NCI-H2196 (cell line): Measurements from ENCODE around the gene ADAMTS17.

Source experiments
- DNase-seq: peaks from one replicate; lab custom pipeline; 2025; ENCODE audit not compliant: unreplicated experiment; lab: John Stamatoyannopoulos, UW

ADAMTS17 gene, protein sequence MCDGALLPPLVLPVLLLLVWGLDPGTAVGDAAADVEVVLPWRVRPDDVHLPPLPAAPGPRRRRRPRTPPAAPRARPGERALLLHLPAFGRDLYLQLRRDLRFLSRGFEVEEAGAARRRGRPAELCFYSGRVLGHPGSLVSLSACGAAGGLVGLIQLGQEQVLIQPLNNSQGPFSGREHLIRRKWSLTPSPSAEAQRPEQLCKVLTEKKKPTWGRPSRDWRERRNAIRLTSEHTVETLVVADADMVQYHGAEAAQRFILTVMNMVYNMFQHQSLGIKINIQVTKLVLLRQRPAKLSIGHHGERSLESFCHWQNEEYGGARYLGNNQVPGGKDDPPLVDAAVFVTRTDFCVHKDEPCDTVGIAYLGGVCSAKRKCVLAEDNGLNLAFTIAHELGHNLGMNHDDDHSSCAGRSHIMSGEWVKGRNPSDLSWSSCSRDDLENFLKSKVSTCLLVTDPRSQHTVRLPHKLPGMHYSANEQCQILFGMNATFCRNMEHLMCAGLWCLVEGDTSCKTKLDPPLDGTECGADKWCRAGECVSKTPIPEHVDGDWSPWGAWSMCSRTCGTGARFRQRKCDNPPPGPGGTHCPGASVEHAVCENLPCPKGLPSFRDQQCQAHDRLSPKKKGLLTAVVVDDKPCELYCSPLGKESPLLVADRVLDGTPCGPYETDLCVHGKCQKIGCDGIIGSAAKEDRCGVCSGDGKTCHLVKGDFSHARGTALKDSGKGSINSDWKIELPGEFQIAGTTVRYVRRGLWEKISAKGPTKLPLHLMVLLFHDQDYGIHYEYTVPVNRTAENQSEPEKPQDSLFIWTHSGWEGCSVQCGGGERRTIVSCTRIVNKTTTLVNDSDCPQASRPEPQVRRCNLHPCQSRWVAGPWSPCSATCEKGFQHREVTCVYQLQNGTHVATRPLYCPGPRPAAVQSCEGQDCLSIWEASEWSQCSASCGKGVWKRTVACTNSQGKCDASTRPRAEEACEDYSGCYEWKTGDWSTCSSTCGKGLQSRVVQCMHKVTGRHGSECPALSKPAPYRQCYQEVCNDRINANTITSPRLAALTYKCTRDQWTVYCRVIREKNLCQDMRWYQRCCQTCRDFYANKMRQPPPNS

DNA sequence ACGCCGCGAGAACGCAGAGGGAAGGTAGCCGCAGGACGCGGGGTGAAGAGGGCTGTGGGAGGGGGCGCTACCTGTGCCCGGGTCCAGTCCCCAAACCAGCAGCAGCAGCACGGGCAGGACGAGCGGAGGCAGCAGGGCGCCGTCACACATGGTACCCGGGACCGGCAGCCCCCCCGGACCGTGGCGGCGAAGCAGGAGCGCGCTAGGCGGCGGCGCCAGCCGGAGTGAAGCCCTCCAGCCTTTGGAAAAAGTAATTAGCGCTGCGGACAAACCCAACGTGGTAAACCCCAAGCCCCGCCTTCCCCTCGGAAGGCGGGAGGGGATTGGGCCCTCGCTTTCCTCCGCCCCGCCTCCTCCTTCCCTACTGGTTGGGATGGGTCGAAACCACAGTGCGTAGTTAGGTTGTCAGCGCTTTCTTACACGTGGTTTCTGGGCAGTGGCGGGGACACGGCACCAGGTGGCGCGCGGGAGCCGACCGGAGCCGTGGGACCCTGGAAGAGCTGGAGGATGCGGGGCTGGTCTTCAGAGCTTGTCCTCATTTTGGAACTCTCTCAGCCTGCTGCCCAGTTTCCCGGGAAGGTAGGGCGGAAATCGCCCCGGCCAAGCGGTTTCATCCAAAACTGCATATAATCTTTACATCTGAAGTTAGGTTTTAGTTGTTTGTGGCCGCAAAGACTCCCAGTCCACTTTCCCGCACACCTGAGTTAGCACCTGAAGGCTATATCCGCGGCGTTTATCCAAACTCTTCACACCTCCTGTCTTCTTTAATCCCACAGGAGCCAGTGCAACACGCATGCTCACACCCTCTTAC lies at the start of gene ADAMTS17:
TSS of gene ADAMTS17 (minus strand) at position 226 of the 811 bp plus-strand sequence. CDS start at position 150, 76 bp downstream.
- no peak for DNase-seq

DNA sequence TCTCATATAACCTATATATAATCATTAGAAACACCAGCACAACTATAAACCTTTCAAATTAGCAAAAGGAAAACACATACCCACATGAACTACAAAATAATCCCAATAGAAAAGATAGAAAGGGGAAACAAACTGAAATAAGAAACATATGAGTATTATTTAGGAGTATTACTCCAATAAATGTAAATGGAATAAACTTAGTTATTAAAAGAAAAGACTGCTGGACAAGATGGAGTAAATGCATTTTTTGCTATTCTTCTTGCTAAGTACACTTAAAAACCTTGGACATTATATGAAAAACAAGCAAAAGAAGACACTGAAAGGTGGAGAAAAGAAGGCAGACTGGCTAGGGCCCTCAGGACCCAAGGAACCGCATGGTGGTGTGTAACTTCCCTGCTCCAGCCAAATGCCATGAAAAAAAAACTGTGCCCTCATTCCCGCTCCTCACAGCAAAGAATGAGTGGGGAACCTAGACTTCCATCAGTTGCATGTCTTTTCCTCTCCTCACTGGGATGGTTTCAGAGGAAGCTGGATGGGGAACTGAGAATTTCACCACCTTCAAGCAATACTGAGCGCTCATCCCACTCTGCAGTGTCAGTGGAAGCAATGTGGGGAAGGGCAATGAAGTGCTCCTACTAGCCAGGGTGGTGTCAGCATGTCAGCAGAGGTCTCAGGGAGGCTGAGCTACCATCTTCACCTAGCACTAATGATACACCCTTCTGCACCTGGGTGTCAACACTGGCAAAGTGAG lies 43.7 kb upstream of the ADAMTS17 start:
- DNase-seq = no peak

DNA sequence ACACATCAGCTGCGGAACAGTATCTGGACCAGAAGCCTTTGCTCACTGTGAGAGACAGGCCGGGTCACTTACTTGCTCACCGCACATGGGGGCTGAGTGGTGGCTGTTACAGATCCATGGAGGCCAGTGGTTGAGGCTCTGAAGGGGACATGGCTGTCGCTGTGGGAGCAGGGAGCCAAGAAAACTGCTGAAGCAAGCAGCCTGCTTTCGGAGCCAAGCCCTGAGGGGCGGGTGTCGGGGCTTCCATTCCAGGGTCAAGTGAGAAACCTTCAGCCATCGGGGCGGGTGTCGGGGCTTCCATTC lies 42.3 kb upstream of the ADAMTS17 start:
- DNase-seq = no peak

DNA sequence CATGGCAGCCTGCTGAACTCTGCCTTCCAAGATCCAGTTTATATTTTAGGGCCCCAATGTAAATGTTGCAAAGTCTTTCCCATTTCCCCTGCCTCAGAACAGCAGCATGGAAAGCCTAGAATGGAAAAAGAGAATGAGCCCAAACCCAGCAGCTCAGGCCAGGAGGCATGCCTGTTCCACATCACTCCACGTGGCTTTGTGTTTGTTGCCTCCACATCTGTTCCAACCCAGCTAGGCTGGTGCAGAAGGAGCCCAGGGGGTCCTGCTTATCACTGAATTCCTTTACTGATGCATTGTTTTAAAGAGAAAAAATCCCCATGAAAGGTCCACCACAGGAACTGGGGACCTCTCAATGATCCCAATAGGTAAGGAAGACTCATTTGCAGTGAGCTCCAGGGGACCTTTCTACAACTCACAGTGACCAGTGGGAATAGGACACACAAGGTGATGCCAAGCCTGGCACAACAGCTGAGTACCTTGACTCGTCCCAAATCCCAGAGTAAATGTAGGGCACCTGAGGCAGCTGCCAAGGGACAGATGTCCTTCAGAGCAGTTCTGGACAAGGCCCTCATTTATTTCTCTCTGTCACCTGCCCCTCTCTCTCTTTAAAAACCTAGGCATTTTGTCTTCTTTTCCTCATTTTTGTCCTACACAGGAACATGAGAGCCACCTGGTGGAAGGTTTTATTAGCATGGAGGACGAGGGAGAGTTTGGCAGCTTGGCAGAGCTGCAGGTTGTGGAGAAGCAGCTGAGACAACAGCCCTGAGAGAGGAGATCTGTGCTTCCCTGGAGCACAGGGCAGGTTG lies 41.7 kb upstream of the ADAMTS17 start:
- peak; percentile 1 for DNase-seq

DNA sequence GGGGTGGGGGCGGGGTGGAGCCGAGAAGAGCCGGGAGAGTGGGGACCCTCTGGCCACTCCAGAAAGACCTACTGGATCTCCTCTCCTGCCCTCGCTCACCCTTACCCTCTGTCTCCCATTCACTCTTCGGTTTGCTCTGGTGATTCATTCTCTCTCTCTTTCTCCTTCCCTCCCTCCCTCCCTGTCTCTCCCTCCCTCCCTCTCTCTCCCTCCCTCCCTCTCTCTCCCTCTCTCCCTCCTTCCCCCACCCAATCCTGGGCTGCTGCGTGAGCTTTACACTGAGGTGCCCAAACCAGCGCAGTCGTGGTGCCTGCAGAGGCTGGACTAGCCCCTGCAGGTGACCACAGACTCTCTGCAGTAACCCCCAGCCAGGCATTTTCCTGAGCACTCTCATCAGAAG lies 32.2 kb upstream of the ADAMTS17 start:
- no peak for DNase-seq

DNA sequence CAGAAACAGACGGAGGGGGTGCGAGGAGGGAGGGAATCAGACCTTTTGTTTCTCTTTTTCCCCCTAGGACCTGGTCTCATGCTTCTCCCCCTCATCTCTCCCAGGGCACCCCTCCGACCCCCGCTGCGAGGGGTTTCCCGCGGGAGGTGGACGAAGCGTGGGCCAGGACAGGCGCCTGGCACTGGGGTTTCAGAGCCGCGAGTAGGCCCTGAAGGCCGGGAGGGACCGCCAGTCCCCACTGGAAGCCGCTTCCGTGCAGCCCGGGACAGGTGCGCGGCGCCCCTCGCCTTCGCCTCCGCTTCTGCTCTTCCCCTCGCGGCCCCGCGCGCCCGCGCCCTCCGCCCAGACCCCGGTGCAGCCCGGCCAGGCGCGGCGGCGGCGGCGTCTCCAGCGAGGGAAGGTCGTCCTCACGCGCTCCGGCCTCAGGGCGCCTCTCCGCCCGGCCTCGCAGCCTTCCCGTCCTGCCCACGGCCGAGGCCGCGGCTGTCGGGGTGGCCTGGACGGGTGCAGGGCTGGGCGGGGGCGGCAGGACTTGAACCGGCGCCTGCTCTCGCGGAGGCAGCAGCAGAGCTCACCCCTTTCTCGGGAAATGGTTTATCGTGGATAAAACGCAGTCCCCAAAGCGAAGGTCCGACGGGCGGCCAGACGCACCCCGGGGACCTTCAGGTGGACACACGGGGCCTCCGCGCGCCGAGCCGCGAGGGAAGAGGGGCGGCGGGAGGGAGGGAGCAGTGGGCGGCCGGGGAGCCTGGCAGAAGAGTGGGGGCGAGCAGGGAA lies 31.5 kb upstream of the ADAMTS17 start:
- DNase-seq = no peak

DNA sequence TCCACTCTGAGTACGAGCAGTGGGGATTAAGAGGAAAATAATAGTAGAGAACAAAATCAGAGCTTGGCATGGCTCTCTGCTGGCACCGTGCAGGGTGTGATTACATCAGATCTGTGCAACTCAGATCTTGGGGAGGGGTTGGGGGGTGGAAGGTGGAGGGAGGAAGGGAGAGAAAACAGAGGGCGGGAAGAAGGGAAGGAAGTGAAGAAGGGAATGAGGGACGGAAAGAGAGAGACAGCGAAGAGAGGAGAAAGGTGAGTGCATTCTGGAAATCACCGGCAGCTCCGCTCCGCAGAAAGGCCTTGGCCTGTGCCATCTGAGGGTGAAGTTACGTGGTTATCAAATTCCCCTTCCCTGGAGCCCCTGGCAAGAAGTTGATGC lies 31.0 kb upstream of the ADAMTS17 start:
- no peak for DNase-seq

DNA sequence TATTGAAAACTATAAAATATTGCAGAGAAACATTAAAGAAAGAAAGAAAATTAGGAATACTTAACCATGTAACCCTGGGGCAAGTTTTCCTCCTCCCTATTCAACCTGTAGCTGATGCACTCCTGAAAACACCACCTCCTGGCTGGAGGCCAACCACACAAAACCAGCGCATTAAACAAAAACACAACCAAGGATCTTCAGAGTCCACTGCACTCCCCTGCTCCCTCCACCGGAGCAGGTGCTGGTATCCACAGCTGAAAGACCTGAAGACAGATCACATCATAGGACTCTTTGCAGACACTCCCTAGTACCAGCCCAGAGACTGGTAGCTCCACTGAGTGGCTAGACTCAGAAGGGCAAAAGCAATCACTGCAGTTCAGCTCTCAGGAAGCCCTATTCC lies 13.6 kb upstream of the ADAMTS17 start:
- DNase-seq = no peak

DNA sequence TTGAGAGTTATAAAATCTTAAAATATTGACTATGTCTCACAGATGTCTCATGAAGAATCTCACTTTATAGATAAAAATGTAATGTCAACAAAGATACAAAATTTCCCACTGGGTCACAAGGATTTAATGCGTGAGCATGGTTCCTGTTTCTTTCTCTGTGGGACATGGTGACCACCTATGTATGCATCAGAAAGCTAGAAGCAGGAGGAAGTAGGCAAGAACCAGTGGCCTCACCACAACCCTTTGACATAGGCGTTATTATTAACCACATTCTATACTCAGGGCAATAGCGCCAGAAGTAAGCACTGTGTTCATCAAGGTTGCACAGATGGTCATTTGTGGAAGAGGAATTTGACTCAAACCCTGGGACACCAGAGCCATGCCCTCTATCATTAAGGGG lies 11.7 kb upstream of the ADAMTS17 start:
- no peak for DNase-seq

DNA sequence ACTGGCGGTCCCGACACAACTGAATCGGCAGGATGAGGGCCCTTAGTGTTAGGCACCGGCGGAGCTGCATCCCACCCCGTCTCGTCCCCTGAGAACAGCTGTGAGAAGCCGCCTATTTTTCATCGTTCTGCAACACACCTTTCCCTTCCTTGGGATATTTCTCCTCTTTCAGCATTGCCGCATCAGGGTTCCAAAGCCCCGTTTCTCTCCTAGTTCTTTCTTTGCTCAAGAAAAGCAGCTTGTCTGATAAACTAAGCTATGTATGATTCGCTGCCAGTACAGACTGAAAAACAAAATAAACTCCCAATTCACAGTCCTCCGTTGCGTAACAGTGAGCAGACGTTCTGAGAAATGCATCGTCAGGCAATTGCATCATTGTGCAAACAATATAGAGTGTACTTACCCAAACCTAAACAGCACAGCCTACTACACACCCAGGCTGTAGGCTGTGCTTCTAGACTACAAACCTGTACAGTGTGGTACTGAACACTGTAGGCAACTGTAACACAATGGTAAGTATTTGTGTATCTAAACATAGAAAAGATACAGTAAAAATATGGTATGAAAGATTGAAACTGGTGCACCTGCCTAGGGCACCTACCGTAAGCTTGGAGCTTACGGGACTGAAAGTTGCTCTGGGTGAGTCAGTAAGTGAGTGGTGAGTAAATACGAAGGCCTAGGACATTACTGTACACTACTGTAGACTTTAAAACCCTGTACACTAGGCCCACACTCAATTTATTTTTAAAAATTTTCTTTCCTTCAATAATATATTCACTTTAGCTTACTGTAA lies 8.9 kb upstream of the ADAMTS17 start:
- DNase-seq = no peak

DNA sequence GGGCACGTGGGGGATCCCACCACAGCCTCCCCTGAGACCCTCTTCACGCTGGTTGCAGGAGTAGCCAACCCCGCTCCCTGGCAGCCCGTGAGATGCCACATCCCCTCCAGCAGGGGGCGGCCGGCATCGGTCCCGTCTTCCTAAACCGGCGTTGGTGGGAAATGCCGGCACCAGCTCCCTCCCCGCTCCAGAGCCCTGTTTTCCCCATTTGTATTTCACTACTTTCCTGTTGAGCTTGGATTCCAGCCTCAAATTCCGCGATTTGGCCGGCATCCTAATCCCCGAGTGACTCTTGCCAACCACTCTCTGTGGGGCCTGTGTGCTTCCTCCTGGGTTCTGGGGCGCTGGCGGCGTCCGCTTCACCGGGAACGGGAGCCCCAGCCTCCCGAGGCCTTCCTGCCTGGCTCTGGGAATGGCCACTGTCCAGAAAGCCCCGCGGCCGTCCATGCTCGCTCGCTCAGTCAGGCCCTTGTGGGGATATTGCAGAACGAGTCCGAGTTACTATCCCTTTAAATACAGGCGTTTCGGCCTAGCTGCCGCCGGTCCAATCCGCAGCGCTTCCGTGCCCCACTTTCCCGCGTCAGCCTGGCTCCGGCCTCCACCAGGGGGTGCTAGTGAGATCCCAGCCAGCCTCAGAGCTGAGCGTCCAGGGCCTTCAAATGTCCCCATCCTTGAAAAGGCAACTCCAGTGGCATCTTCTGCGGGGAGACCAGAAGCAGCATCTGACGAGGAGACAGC lies 8.1 kb upstream of the ADAMTS17 start:
- peak; percentile 19 for DNase-seq

DNA sequence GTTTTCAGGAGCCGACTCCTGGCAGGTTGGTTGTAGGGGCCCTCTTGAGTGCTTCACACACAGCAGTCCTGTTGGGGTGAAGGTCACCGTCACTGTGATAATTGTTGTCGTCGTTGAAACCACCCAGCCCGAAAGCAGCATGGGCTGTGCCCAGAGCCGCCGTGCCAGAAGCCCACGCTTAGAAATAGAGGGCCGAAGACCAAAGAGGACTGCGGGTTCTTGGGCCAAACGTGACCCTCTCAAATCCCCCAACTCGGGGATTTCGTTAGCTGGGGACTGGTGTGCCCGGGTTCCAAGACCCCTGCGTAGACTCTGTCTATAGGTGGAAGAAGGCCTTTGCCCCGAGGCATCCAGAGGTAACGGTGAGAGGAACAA lies 7.5 kb upstream of the ADAMTS17 start:
- DNase-seq = no peak

DNA sequence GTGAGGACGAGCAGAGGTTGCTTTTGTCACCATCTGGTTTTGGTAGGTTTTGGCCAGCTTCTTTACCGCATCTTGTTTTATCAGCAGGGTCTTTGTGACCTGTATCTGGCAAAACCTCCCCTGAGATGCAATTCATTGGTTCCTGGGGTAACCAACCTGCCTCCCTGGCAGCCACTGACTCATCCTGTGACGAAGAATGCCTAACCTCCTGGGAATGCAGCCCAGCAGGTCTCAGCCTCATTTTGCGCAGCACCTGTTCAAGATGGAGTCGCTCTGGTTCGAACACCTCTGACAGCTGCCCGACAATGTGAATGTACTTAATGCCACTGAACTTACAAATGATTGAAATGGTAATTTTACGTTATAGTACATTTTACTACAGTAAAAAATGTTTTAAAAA lies 6.8 kb upstream of the ADAMTS17 start:
- DNase-seq = no peak

DNA sequence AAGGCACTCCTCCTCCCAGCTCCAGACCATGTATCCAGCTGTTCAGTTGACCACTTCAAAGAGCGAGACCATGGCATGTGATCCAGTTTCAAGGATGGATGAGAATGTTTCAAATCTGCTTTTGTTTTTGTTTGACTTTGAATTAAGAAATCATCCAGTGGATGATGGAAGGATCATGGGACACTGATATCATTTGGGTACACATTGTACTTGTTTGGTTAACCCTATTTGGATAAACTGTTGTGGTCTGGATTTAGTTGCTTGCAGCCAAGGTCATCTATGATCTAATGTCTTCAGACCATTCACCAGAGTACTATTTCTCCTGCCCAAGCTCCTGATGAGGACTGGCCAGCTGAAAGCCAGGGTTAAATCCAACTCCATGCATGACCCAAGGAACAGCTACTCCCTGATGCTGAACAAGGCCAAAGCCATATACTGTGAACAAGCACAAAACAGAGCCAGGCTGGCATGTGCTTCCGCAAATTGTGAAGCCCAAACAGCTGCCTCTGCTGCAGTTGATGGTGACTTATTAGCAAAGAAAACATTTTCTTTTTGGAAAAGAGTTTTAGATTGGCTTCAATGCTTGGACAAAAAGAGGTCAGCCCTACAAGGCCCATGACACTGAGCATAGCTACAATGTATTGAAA lies 5.2 kb upstream of the ADAMTS17 start:
- no peak for DNase-seq

DNA sequence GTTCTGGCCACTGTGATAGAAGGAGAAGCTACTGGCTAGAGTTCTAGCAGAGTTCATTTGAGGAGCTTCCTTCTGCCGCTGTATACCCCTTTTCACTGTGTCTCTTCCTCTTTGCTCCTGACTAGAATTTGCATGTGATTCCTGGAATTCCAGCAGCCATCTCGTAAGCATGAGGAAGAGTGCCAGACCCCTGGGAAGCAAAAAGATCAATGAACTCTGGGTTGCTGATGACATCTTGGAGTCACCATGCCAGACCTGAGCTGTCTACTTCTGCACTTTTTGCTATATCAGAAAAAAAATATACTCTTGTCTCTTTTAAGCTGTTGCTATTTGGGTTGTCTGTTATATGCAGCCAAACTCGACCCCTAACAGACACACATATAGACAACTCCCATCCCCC lies 3.7 kb upstream of the ADAMTS17 start:
- DNase-seq = no peak

DNA sequence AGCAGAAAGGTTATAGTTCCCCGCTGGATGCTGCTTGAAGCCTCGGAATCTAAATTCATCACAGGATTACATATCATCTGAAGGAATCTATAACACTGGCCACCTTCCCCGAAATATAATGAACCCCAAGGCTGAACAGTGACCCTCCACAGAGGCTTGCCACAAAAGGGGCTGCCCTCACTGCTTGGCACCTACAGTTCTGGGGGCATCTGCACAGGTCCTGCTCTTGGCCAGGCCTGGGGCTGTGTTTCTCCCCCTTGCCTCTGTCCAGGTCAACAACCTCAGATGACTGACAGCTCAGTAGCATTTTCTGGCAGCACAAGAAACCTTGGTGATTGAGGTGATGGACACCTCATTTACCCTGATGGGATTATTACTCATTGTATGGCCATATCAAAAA lies 1.5 kb upstream of the ADAMTS17 start:
- DNase-seq = no peak

DNA sequence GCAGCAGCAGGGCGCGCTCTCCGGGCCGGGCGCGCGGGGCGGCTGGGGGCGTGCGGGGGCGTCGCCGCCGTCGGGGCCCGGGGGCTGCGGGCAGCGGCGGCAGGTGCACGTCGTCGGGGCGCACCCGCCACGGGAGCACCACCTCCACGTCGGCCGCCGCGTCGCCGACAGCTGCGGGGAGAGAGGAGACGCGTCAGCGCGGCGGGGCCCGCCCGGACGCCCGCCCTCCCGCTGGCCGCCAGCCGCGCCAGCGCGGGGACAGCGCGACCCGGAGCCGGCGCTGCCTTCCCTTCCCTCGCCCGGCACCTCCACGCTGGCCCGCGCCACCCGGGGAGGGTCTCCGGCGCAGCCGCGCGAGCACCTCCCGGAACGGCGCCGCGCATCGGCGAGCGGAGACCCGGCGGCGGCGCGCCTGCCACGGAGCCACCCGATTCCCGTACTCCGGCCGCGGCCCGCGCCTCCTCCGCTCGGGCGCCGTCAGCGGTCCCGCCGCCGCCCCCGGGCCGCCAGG lies 481 bp downstream of the ADAMTS17 start:
- DNase-seq = no peak
